HG03469 (cell line): Measurements from ENCODE around the gene POU6F2.
"Not testable (repeated sequence)": the region's sequence is repeated elsewhere in the genome, so short reads cannot be mapped to it uniquely, and the experiment has no call there.

Source experiments
- ATAC-seq: cut with Tn5 transposase; IDR thresholded peaks from one replicate; pipeline ENCODE4 v1.9.1; 2021; ENCODE audit warnings: mild to moderate bottlenecking, moderate library complexity, moderate number of reproducible peaks; ENCODE audit not compliant: unreplicated experiment

POU6F2 gene, protein sequence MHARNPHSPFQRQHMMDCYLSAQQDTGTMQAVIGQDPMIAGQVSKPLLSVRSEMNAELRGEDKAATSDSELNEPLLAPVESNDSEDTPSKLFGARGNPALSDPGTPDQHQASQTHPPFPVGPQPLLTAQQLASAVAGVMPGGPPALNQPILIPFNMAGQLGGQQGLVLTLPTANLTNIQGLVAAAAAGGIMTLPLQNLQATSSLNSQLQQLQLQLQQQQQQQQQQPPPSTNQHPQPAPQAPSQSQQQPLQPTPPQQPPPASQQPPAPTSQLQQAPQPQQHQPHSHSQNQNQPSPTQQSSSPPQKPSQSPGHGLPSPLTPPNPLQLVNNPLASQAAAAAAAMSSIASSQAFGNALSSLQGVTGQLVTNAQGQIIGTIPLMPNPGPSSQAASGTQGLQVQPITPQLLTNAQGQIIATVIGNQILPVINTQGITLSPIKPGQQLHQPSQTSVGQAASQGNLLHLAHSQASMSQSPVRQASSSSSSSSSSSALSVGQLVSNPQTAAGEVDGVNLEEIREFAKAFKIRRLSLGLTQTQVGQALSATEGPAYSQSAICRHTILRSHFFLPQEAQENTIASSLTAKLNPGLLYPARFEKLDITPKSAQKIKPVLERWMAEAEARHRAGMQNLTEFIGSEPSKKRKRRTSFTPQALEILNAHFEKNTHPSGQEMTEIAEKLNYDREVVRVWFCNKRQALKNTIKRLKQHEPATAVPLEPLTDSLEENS

DNA sequence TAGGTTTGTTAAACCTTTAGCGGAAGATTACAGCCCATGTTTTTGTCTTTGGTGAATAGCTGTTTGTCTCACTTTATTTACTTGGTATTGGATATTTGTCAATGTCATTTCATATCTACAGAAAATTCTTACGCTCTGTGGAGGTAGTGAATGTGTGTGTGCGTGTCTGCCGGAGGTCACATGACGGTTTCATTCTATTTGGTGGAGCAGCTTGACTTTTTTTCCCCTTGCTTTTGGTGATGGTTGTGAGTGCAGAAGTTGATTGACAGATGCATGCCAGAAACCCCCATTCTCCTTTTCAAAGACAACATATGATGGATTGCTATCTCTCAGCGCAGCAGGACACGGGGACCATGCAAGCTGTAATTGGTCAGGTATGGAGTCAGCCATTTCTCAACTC, at the start of gene POU6F2:
TSS of gene POU6F2 (plus strand) at position 225 of the 400 bp plus-strand sequence. CDS start at position 270, 45 bp downstream.
- no peak for ATAC-seq

DNA sequence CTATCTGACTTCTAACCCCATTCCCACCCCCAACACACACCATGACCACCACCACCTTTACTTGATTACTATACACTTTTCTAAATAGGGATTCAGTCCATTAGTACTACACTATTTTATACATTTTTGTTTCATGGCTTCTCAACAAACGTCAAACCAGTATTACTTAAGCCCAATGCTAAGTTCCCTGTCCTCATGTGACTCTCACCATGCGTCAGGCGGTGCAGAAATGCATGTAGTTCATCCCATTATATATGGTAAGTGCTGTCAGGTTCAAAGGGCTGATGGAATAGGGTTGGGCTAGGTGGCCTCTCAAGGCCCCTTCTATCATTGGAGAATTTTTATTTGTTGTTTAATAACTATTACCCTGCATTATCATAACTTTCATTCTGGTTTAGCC, 49.2 kb upstream of the POU6F2 start:
- no peak for ATAC-seq

DNA sequence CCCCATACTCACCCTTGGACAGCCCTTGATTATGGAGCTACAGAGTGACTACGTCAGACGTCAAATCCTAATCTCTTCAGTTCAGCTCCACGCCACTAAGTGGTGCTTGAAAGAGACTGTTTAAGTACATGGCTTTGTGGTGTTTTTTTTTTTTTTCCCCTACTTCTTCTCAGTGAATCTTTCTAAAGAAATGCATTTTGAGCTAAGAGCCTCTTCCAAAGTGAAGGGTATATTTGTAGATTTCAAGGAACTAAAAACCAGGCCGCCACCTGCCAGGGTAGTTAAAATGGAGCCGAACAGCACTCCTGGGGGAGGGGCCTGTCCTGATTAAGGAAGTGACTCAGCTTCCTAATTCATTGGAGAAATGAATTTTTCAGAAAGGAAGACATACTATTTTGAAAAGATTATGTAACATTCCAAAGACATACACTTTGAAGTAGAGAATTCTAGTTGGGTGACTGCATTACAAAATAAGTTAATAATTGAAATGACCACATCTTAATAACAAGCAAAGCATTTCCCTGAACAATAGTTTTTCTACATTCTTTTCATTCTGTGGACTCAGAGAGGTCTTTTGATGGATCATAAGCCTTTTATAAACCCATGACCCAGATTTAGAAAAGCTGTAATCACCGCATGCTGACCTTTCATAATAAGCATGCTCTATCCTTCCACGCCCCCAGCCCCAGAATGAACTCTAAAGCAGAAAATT, 48.1 kb upstream of the POU6F2 start:
- no peak for ATAC-seq

DNA sequence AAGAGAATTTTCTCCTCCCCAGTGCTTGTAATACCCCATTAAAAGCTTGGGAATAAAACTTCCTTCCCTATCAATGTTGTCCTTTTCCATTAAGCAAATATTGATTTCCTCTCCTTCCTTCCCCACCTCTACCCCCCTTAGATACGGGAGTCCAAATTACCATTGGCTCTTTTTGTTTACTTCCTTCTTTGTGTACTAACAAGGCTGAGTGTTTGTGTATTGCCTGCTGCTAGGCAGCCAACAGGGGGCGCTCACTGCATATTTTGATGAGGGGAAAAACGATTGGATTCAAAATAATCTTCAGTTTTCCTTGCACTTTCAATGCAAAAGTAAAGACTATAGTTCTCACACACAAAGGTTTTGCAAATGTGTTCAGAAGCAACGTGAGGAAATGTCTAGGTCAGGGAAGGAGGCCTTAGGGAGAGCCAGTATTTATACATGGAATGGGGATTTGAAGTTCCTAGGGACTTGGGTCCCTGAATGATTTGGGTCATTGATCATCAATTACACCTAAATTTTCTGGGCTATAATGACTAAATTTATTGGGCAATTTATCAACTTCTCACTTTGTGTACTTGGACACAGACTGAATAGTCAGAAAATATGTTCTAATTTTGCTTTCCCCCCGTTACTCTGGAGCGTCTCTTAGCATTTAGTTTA, 45.1 kb upstream of the POU6F2 start:
- ATAC-seq: no peak

DNA sequence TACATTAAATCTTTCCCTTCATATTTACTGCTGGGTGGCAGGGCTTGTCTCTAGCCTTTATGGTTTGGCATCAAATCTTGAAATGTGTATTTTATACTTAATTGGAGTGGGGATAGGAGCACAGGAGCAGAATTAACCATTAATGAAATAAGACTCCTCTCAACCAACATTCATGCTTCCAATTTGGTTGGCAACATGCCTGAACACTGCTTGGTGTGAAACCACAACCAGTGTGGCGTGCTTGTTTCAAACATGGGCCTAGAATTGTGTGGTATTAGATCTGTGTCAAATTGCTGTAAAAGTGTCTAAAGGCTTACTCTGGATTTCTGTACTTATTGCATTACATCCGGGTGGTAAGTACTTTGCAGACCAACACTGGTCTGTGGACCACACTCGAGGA, 43.7 kb upstream of the POU6F2 start:
- ATAC-seq: no peak

DNA sequence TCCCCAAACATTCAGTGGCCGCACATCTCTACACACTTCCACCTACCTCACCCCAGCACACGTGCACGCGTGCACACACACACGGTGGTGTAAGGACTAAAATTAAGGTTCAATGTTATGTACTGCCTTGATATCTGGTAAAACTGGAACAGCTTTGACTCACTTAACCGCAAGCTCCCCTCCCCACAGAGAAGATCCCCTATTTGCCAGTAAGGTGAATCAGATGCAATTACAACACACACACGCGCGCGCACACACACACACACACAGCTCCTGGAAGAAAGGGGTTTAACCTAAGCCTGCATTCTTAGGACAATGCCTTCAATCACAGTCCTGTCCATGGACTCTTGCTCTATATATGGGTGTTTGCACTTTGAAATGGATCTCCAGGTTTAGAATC, 43.2 kb upstream of the POU6F2 start:
- ATAC-seq: no peak

DNA sequence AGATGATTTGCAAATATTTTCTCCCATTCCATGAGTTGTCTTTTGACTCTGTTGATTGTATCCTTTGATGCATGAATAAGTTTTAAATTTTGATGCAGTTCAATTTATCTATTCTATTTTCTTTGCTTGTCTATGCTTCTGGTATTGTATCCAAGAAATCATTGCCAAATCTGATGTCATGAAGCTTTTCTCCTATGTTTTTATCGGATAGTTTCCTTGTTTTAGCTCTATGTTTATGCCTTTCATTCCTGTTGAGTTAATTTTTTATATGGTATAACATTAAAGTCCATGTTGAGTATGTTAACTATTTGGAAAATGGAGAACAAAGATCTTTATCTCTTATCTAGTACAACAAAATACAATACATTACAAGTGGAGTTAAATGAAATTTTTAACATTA, 41.1 kb upstream of the POU6F2 start:
- ATAC-seq: no peak

DNA sequence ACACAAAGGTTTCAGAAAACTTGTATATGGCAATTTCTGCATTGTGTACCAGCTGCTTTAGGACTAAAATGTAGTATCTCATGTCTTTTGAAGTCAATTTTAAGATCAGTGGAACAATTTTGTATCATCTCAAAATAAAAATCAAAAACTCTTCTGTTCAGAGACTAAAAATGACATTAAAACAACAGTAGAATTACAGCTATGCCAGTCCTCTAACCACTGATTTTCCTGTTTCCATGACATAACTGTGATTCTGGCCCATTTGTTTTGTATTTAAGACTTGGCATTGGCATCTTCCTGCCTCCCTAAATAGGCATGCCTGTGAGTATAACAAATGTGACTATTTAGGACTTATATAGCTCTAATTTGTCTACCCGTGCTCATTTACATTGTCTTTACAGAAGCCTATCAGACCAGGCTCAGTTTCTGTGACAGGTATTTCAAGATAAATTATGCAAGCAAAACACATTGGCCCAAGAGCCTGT, 39.7 kb upstream of the POU6F2 start:
- no peak for ATAC-seq

DNA sequence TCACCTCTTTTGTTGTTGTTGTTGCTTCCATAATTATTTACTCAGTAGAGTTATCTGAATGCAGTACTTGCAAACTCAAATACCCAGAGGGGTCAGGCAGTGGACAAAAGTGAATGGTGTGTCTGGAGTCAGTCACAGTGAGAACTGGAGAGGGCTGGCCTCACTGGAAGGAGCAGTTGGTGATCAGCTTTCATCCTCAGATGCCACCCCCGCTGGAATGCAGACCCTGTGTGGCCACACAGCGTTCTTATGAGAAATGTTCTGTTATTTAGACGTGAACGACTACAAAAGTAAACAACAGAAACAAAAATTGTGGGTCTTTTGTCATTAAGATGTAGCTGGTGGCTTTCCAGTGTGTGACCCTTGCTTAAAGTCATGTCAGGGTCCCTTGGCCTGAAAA, 39.1 kb upstream of the POU6F2 start:
- ATAC-seq: no peak

DNA sequence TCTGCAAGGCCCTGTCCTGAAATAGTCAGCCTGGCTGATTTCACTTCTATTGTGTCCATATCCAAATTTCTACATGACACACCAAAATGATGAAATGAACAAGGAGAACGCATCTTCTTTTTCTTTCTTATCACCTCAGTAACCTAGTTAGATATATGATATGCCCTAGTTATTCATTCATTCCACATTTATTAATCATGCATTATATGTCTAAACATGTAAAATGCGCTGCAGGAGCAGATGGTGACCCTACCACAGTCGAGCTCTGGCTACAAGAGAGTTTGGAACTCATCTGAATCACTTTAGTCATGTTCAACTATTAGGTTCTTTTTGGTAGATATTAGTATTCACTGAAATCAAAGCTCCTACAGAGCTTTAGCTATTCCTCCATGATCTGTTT, 36.9 kb upstream of the POU6F2 start:
- no peak for ATAC-seq

DNA sequence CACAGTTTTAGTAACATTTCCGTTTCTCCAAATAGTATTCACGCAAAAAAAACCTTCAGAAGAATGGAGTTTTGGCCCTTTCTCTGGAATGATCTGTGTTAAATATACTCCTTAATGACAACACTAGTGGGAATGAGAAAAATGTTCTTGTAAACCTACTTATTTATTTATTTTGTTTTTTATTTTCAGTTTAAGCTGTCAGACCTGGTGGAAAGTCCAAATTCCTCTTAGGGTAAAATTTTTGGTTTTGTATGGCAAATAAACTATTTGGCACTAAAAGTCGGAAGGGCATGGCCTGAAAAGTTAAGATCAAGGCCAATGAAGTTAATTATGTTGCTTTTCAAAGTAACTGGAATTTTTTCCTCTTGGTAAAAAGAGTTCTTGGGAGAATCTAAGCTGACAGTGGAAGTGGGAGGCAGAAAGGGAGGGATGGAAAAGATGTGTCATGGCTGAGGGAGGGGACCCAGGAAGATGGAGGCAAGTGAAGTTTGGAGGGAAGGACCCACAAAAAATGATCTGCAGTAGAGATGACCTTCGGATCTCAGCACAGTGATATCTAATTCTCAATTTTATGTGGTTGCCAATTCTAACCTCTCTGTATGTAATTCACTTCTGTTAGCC, 35.2 kb upstream of the POU6F2 start:
- no peak for ATAC-seq

DNA sequence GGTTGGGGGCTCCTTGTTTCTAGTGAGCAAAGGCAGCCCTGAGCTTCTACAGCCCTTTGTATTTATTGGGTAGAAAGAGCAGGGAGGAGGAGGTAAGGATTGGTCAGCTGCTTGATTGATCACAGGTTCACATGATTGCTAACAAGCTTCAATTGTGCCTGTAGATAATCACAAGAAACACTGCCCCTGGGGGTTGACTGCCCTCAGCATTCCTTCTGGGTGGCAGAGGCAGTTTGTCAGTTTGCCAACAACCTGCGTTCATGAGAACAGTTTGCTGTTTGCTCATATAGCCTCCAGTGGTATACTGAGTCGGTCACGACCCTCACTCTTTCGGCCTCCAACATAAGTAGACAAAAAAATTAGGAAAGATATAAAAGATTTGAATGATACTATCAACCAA, 30.2 kb upstream of the POU6F2 start:
- ATAC-seq: not testable (repeated sequence)

DNA sequence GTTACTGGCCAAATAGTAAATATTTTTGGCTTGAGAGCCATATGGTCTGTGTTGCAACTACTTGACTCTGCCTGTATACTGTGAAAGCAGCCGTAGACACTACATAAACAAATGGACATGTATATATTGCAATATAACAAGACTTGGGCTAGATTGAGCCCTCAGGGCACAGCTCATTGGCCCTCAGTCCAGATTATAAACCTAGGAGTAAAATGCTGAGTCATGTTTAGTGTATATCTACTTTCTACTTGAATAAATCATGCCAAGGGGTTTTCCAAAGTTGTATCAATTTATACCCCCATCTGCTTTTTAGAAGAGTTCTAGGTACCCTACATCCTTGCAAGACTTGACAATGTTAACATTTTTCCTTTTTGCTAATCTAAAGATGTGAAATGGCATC, 27.4 kb upstream of the POU6F2 start:
- no peak for ATAC-seq

DNA sequence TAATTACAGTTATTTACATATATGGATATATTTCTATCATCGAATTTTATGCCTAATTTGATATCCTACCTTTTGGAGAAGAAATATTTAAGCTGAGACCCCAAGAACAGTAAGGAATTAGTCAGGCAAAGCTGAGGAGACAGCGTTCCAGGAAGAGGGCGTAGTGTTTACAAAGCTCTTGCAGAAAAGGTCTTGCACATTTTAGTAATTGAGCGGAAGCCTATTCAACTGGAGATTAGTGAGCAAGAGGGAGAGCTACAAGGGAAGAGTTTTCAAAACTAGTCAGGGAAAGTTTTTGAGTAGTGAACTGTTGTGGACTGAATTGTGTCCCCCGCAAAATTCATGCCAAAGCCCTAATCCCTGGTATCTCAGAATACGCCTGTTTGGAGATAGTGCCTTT, 26.5 kb upstream of the POU6F2 start:
- no peak for ATAC-seq

DNA sequence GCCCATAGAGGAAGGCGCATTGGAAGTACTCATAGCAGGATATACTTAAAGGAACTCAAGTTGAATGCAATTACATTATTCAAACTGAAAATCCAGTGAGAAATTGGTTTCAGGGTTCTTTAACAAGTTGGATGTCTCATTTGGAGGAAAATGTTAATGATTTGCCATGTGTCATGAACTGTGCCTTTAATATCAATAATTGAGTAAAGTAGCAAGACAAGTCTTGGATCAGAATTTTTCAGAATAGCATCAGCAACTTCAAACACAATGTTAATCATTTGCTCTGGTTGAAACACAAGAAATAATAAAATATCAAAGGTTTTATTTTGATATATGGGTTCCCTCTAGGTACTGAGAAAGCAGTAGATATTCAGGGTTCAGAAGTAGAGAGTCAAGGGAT, 24.5 kb upstream of the POU6F2 start:
- ATAC-seq: no peak

DNA sequence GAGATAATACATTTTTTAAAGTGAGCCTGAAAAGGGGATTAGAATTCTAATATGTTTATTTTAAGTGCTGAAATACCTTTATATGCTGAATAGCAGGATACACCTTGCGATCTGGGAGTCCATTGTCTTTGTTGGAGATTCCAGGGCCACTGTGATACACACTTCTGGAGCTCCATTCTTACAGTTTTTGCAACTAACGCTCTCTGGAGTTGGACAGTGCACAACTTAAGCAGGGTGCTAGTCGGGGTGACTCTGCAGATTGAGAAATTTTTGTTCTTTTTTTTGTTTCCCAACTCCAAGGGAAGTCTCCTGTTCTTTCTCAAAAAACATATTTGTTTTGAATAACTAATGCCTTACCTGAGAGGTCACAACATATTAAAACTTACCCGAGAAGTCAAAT, 23.7 kb upstream of the POU6F2 start:
- ATAC-seq: no peak

DNA sequence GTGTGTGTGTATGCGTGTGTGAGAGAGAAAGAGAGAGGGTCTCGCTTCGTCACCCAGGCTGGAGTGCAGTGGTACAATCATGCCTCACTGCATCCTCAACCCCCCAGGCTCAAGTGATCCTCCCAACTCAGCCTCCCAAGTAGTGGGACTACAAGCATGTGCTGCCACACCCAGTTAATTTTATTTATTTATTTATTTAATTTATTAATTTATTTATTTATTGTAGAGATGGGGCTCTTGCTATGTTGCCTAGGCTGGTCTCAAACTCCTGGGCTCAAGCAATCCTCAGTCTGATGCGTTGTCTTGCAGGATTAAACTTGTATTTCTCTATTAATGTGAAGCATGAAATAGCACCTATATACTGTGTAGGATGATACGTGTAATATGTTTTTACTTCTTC, 21.8 kb upstream of the POU6F2 start:
- ATAC-seq: no peak

DNA sequence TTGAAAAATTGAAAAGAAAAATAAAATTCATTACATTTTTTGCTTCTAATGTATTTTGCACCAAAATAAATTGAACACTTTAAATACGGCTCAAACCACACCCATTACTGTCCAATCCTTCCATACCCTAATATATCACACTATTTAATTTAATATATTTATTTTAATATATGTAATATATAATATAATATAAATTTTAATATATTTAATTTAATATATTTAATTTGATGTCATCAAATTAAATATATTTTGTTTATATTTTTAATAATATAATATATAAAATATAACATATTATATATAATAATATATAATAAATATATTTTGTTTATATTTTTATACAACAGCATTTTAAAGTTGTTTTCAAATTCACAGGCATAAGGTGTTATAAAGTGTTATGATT, 15.7 kb upstream of the POU6F2 start:
- ATAC-seq: no peak

DNA sequence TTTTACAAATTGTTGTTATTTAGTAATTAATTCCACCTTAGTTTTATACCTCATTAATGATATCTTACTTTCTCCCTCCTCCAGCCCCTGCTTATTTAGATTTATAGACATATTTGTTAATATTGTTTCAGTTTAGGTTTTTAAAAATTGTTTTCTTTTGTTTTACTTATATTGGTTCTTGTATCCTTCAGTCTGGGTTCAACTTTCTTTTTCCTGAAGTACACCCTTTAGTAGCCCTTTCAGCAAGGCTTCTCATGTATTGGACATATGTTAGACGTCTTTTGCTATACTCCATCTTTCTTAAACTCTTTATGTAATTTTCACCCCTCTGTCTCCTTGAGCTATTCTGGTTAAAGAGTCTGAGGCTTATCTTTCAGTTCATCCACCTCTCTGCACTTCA, 12.8 kb upstream of the POU6F2 start:
- ATAC-seq: no peak

DNA sequence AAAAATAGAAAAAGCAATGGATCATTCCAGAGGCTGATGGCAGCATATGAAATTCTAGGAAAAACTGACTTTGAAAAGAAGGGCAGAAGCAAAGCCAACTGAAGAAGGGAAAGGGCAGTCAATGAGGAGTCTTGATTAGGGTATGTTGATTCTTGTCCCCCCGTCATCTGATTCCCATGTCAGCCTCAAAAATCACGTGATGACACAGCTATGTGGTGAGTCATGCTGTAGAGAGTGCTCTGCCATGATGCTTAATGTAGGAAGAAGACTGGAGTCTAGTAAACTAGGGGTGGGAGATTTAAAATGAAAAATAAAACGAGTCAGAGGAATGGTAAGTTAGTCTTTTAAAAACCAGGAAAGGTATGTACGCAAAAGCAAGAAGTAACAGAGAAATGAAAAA, 3.9 kb upstream of the POU6F2 start:
- ATAC-seq: no peak

DNA sequence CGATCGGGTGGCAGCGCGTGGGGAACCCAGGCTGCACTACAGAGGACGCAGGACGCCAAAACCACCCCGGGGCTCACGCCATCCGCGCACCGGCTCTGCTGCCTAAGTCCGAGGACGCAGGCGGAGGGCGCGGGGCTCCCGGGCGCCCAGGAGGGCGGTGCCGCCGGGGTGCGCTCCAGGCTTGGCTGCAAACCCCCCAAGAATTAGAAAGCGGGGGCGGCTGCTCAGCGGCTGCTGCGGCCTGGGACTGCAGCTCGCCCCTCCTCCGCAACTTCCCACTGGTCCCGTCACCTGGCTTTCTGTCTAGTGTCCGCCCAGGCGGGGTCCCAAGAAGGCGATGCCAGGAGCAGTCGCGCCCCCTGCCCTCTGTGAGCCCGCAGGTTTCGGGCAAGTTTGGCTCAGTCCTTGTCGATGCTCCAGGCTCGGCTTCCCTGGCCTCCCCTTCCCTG, 1.7 kb upstream of the POU6F2 start:
- ATAC-seq: no peak
